Measurements from ENCODE around the gene DOK7.

DNA sequence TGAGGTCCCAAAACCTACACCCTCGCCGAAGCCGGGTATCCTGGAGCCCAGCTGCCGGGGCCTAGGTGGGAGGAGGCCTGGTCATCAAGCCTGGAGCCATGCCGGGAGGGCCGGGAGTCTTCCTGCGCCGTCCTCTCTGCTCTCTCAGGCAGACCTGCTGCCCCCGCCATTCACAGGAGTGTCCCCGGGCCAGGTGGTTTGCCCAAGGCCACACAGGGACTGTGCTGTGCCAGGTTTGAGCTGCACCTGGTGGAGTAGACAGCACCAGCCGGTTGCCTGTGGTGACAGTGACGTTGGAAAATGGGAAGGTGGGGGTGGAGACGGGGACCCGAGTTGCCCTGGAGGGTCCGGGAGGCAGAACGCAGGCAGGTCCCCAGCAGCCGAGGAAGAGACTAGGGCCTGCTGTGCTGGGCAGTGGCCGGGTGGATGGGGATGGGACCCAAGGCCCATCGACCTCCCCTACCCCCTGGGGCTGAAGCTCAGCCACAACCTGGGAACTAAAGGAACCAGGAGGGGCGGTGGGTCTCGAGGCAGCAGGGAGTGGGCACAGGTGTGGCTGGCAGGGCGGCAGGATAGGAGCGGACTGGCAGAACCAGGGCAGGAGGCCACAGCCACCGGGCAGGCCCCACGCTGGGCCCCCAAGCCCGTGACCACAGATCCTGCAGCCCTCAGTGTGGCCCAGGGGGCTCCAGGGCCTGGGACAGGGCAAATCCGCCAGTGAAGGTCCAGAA is 9.5 kb downstream of the DOK7 start:
- TF ChIP-seq MAZ (IDR thresholded peaks at IDR 0.05; ENCODE audit: borderline replicate concordance, low read depth, low read length), result no peak
- no peak for TF ChIP-seq POLR2A (IDR thresholded peaks at IDR 0.05; ENCODE audit: low read depth, low read length)
- TF ChIP-seq, protein P1, sequence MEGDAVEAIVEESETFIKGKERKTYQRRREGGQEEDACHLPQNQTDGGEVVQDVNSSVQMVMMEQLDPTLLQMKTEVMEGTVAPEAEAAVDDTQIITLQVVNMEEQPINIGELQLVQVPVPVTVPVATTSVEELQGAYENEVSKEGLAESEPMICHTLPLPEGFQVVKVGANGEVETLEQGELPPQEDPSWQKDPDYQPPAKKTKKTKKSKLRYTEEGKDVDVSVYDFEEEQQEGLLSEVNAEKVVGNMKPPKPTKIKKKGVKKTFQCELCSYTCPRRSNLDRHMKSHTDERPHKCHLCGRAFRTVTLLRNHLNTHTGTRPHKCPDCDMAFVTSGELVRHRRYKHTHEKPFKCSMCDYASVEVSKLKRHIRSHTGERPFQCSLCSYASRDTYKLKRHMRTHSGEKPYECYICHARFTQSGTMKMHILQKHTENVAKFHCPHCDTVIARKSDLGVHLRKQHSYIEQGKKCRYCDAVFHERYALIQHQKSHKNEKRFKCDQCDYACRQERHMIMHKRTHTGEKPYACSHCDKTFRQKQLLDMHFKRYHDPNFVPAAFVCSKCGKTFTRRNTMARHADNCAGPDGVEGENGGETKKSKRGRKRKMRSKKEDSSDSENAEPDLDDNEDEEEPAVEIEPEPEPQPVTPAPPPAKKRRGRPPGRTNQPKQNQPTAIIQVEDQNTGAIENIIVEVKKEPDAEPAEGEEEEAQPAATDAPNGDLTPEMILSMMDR (conservative IDR thresholded peaks at IDR 0.05; ENCODE audit: low read depth, low read length), result no peak
- no peak for TF ChIP-seq RFX5 (IDR thresholded peaks at IDR 0.05; ENCODE audit: low read depth, low read length)
- TF ChIP-seq MAFK (IDR thresholded peaks at IDR 0.05; ENCODE audit: low read depth, low read length), result no peak
- TF ChIP-seq RAD21 (IDR thresholded peaks at IDR 0.05; ENCODE audit: low read length), result no peak
